GM04504 (cell line): ENCODE results near the gene EIF5A.

Experiments
- DNase-seq: peaks from one replicate; pipeline ENCODE4 v3.0.0-alpha.2; 2012; ENCODE audit warnings: low read depth

The EIF5A gene

DNA sequence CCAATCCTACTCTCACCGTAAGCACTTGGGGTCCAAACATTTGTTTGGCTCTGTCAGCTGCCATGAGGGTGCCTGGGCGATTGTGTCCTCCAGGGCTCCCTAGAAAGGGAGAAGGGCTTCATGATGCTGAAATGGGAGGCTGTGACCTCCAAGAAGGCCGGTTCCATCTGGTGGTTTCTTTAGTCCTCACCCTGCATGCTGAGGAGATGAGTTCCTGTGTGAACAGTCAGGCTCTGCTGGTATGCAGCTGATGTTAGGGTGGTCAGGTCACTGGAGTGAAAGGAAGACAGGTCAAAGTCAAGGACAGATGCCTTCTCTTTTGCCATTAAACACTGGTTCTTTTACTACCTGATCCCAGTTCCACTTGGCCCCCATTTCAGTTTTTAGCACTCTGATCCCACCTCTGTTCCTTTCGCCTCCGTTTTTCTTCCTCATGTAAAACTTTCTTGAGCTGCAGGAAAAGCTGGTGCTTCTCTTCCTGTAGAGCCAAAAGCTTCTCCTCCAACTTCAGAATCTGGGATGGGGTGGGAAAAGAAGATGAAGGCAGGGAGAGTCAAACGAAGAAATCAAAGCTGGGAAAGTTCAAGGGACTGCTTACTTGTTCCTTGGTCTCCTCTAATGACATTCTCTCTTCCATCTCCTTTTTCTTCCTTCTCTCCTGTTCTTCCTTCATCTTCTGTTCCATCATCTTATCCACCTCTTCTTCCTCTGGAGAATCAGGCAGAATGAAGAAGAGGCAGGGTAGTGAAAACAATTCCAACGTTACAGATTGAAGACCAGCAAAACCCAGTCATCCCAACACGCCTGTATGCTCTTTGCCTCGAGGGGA, 6.7 kb downstream of the EIF5A start:
- DNase-seq = no peak

- peak; percentile 51 for DNase-seq
Observed at GRCh38 chr17:7314719-7315569, 7.5 kb downstream of the EIF5A start, which contains the start of gene GPS2. Gene GPS2, minus strand, starts transcription at chr17:7315360. Its CDS starts 308 bp downstream, at chr17:7315052.

GRCh38 chr17:7315570-7316235, 8.3 kb downstream of the EIF5A start:
- no peak for DNase-seq

DNA sequence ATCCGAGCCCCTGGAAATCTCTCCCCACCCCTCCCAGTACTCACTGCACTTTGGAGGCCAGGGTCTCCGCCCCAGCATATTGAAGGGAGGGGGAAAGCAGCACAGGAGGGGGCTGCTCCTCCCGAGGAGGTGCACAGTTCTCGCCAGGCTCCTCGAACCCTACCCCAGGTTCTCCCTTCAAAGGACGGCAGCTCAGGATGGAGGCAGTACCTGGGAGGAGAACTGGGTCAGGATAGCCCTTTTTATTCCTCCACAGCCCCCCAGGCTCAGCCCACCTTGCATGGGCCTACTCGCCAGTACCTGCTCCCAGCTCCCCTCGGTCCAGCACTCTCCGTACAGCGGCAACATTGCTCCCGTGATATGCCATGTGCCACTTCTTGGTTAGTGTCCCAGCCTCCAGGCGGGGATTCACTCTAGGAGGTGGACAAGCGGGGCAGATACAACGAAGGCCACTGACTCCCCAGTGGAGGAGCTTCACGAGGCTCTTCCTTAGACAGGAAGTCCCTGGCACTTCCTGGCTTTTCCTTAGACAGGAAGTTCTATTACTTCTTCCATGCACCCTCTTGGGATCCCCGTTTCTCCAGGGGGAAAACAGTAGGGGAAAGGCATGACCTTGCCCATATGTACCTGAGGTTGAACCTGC, 9.9 kb downstream of the EIF5A start:
- no peak for DNase-seq

DNA sequence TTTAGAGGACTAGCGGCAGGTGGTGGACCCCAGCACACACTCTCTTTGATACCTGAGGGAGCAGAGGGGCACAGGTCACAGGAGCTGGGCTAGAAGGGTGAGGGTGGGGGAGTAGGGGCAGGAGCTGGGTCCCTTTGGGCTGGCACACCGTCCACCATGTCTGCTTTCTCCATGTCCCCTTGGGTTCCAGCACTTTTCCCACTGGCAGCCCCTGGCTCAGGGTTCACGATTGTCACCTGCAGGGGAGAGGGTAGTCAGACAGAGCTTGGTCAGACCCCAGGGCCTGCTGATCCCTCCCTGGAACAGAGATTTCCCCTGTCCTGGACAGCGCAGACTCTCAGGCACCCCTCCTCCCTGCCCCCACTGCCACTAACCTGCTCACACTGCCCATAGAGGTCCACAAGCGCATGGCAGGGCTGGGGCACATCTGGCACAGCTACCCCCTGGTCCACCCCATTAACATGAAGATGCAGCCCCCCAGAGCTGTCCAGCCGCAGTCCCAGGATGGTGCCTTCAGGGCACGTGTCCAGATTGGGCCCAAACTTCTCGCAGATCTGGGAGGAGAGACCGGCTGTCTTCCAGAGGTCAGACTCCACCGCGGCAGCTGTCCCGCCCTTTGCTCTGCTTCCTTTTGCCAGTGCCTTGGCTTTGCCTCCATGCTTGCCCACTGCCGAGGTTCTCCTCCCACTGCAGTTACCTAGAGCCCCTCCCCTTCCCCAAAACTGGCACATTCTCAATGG, 10.9 kb downstream of the EIF5A start:
- DNase-seq = no peak

- no peak for DNase-seq
Observed at GRCh38 chr17:7321466-7321865, 14.0 kb downstream of the EIF5A start.

- DNase-seq = no peak
Observed at GRCh38 chr17:7322520-7323194, 15.2 kb downstream of the EIF5A start.

- no peak for DNase-seq
Observed at GRCh38 chr17:7323731-7324437, 16.5 kb downstream of the EIF5A start.

- no peak for DNase-seq
Observed at GRCh38 chr17:7324438-7324779, 17.0 kb downstream of the EIF5A start.

- no peak for DNase-seq
Observed at GRCh38 chr17:7325031-7325528, 17.7 kb downstream of the EIF5A start.

- no peak for DNase-seq
Observed at GRCh38 chr17:7326186-7326585, 18.8 kb downstream of the EIF5A start.

DNA sequence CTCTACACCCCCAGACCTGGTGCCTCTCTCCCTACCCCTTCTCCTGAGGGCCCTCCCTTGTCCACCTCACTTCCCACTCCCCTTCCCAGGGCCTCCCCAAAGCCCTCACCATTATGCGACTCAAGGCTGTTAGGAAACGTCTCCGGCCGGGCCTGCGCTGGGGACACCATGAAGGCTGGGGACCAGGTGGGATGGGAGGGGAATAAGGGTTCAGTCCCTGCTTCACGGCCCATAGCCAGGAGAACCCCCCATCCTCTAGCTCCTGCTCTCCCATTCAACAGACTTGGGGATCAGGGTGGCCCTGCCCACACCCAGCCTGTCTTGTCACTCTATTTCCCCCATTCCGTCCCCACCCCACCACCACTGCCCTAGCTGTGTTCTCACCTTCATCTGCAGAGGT, 19.6 kb downstream of the EIF5A start:
- DNase-seq = no peak

DNA sequence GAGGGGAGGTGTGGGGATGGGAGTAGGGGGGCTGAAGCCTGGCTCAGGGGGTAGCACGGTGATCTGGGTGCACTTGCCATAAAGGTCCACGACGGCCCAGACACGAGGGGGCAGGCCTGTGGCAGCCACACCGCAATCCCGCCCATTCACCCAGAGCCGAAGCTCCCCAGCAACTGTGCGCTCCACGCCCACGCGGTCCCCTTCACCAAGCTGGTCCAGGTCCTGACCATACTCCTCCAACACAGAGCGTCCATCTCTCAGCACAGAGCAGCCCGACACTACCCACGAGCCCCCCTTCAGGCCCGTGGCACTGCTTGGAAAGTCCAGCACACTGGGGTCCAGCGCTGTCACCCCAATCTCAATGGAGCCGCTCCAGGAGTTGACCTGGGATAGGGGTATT, 20.1 kb downstream of the EIF5A start:
- DNase-seq = no peak

- DNase-seq = no peak
Observed at GRCh38 chr17:7328009-7328408, 20.6 kb downstream of the EIF5A start.

DNA sequence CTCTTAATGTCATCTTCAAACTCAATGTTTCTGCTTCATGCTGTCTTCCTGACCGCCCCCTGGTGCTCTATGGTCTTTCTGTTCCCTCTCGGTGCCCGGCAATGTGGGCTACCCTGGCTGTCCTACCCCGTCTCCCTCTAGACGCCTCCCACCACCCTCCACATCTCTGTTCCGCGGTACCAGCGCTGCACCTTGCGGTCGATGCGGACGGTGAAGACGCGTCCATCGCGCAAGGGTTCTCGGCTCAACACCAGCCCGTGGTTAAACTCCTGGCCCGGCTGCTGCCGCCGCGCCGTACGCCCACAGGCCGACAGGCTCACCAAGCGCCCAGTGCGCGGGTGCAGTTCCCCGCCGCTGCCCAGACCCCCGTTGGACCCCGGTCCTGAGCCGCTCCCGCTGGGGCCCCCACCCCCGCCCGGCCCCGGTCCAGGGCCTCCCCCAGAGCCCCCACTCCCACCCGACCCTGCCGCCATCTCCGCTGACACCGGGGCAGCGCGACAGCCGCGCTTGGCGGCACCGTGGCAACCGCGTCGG, 21.5 kb downstream of the EIF5A start, which contains the start of gene NEURL4:
Gene NEURL4, minus strand, starts transcription at position 496 of the 534 bp plus-strand sequence. Its CDS starts 23 bp downstream, at position 473.
- DNase-seq = no peak

DNA sequence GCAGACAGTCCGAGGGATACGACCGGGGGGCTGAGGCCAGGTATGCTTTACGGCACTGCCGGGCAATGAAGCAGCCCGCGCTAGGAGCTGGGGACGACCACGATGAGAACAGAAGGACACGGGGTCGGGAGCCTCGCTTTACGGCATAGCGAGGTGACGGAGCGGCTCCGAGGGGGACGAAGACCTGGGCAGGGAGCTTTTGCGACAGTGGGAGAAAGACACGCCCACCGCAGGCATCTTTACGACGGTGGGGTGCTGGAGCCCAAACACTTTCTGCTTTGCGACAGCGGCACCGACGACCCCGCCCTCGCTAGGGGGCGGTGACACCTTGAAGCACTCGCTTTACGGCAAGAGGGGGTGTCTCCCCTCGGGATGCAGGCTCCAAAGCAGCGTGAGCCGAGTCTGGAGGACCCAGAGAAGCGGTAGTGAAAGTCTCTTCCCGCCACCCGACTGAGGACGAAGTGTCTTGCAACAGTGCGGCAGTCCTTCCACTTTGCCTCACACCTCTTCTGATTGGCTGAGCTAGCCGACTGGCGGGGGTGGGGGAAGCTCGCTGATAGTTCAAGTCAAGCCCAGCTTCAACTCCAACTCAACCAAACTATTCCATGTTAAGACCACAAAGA, 22.1 kb downstream of the EIF5A start:
- peak; percentile 97 for DNase-seq

DNA sequence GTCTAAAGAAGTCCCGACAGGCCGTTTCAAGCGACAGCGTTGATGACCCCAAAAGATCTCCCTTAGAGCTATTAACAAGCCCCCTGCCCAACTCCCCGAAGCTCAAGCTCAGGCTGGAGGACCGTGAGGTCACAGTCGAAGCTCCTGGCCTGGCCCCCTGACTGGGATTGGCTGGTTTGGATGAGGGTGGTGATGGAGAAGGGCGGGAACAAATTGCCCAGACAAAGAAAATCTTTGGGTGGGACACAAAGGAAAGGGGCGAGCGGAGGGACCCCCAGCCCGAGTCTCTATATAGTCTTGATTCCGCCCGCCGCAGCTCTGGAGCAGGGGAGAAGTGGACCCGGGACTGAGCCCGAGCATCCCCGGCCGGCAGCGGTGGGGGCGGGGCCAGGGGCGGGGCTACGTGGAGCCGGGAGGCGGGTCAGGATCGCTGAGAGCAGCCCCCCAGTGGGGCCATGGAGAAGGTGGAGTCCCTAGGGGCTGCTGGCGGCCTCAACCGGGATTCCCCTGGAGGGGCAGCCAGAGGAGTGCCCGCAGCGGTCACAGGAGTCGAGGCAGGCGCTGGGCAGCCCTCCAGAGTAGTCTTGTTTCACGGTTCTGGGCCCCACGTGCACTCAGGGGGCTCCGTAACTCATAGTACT, 22.7 kb downstream of the EIF5A start:
- DNase-seq = no peak

- no peak for DNase-seq
Observed at GRCh38 chr17:7330638-7331015, 23.2 kb downstream of the EIF5A start.

DNA sequence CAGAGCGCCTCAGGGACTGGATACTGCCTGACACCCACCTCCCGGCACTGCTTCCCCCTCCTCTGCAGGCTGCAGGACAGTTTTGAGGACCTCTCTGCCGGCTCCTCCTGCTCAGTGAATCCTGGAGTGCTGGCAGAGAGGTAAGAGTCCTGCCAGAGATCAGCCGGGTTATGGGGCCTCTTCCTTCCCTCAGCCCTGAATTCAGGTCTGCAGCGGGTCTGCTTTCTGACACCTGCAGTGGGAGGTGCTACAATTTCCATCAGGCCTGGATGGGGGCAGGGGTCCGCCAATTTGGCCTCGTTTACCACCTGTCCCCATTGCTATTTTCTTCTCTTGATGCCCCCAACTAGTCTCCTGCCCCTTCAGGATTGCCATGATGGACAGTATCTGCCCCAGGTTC, 24.7 kb downstream of the EIF5A start:
- no peak for DNase-seq
